NCI-H2029 treated with DMSO at 0.1 percent for 48 hours (cell line): ENCODE measurements around the gene SNX2.
A peak's percentile ranks its signal among the peaks of the same experiment; 100 is the strongest.
"Not testable (repeated sequence)": the region's sequence is repeated elsewhere in the genome, so short reads cannot be mapped to it uniquely, and the experiment has no call there.

Experiments
- DNase-seq: peaks from one replicate; lab custom pipeline; 2025; lab: John Stamatoyannopoulos, UW

The SNX2 gene

DNA sequence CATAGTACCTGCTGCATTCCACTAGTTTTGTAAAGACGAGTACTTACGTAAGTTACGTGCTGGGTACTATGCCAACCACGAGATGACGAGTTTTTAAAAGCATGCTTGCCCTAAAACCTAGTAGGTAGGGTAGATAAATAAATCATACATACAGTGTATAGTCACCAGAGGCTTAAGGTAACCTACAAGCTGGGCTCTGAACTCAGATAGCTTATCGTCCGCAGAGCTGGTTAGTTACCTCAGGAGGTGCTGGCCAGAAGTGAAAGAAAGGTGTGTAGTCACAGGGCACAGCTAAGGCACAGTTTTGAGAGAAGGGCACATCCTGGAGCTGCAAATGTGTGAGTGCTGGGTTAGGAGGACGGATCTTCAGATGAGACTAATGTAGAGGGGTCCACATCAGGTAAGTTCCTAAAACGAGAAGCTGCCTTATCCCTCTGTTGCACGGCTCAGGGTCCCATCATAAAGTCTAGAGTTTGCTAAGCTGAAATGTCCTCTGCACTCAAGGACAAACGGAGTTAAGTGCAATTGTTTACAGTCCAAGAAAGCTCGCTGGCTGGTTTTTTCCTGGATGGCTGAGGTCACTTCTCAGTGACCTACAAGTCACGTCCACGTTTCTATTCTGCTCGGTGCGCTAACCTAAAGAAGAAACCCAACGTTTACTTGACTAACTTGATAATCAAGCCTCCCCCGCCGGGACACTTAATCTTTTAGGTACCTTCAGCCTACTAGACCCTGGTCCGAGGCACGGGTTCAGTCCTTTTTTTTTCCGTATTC is 69.4 kb downstream of the SNX2 start:
- DNase-seq, result no peak

- no peak for DNase-seq
These were observed 70.0 kb downstream of the SNX2 start for GRCh38 chr5:122844910-122845228.

GRCh38 chr5:122845229-122846050 is 70.6 kb downstream of the SNX2 start, which contains the start of gene SNX24:
Gene SNX24 (plus strand): TSS chr5:122845613. CDS start chr5:122845634, 21 bp downstream.
- DNase-seq, result peak; percentile 26

- DNase-seq, result no peak
These were observed 71.2 kb downstream of the SNX2 start for GRCh38 chr5:122846051-122846550.

DNA sequence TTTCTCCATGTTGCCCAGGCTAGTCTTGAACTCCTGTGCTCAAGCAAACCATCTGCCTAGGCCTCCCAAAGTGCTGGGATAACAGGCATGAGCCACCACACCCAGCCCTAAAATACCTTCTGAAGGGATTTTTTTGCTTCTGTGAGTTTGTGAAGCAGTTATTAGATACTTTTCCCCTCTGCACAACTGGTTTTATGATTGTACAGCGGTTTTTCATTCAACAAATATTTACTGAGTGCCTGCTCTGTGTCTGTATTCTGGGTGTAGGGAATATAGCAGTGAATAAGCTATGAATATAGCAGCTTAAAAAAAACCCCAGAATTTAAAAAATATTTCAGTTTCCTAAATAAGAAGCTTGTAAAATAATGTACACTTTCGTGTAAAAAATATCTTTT is 72.8 kb downstream of the SNX2 start:
- DNase-seq, result no peak

DNA sequence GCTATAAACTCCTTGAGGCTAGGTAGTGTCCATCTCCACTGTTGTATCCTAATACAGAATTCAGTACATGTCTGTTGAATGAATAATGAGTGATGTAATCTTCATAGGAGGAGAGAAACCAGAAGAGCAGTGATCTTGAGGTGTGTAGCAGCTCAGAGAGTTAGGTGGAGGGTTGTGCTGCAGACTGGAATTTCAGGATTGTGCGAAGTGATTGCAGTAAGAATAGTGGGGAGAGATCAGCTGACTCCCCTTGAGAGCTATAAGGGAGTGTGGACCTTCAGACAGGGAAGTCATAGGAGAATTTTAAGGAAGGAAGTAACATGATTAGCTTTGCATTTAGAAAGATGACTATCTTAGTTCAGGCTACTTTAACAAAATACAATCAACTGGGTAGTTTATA is 74.9 kb downstream of the SNX2 start:
- DNase-seq, result no peak

GRCh38 chr5:122857538-122857937 is 82.7 kb downstream of the SNX2 start:
- not testable (repeated sequence) for DNase-seq

DNA sequence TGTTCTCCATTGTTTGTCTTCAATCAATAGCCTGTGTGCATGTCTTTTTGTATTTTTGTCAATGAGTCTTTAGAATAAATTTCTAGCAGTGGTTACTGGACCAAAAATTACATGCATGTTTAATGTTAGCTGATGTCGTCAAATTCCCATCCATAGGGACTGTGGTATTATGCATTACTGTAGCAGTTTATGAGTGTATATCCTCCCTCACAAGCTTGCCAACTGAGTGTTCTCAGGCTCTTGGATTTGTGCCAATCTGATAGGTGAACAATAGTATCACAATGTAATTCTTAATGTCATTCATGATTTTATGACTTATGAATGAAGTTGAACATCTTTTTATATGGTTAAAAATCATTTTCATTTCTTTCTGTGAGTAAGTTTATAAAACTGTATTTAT is 83.6 kb downstream of the SNX2 start:
- peak; percentile 27 for DNase-seq

DNA sequence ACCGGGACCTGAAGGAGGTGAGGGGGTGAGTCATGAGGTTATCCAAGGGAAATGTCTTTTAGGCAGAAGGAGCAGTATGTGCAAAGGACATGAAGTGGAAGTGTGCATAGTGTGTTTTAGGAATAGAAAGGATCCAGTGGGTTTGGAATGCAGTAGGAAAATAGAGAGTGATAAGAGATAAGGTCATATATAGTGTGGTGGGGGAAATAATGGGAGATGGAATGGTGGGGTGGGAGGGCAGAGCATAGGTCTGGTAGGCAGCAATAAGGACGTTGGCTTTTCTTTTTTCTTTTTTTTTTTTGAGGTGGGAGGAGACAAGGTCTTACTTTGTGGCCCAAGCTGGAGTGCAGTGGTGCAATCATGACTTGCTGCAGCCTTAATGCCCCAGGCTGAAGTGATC is 88.4 kb downstream of the SNX2 start:
- DNase-seq, result no peak

GRCh38 chr5:122863721-122864120 is 88.8 kb downstream of the SNX2 start:
- DNase-seq, result no peak

DNA sequence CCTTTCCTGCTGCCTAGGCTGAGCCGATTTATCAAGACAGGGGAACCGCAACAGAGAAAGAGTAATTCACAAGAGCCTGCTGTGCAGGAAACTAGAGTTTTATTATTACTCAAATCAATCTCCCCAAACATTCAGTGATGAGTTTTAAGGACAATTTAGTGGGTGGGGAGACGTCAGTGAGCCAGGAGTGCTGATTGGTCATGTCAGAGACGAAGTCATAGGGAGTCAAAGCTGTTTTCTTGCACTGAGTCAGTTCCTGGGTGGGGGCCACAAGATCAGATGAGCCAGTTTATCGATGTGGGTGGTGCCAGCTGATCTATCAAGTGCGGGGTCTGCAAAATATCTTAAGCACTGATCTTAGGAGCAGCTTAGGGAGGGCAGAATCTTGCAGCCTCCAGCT is 89.5 kb downstream of the SNX2 start:
- no peak for DNase-seq

DNA sequence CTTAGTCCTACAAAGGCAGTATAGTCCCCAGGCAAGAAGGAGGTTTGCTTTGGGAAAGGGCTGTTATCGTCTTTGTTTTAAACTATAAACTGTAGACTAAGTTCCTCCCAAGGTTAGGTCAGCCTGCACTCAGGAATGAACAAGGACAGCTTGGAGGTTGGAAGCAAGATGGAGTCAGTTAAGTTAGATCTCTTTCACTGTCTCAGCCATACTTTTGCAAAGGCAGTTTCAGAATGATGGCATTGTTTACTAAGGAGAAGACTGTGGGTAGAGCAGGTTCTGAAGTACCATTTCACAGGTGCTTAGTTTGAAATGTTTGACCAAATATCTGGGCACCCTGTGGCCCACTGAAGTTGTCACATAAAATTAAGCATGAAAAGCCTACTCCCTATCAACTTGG is 90.0 kb downstream of the SNX2 start:
- DNase-seq, result no peak

GRCh38 chr5:122870219-122870856 is 95.5 kb downstream of the SNX2 start:
- no peak for DNase-seq

- no peak for DNase-seq
These were observed 96.8 kb downstream of the SNX2 start for GRCh38 chr5:122871661-122872060.

- DNase-seq, result no peak
These were observed 99.4 kb downstream of the SNX2 start for GRCh38 chr5:122874179-122874875.

- DNase-seq, result no peak
These were observed 102.6 kb downstream of the SNX2 start for GRCh38 chr5:122877518-122877917.

- no peak for DNase-seq
These were observed 104.2 kb downstream of the SNX2 start for GRCh38 chr5:122879076-122879475.
